GM19468 (cell line): Measurements from ENCODE around the gene DGKH.

ENCODE experiments used
- ATAC-seq: cut with Tn5 transposase; IDR thresholded peaks from one replicate; pipeline ENCODE4 v1.9.1; 2021; ENCODE audit warnings: mild to moderate bottlenecking, moderate library complexity, moderate number of reproducible peaks; ENCODE audit not compliant: unreplicated experiment; ENCODE audit errors: extremely low read depth

Gene DGKH

DNA sequence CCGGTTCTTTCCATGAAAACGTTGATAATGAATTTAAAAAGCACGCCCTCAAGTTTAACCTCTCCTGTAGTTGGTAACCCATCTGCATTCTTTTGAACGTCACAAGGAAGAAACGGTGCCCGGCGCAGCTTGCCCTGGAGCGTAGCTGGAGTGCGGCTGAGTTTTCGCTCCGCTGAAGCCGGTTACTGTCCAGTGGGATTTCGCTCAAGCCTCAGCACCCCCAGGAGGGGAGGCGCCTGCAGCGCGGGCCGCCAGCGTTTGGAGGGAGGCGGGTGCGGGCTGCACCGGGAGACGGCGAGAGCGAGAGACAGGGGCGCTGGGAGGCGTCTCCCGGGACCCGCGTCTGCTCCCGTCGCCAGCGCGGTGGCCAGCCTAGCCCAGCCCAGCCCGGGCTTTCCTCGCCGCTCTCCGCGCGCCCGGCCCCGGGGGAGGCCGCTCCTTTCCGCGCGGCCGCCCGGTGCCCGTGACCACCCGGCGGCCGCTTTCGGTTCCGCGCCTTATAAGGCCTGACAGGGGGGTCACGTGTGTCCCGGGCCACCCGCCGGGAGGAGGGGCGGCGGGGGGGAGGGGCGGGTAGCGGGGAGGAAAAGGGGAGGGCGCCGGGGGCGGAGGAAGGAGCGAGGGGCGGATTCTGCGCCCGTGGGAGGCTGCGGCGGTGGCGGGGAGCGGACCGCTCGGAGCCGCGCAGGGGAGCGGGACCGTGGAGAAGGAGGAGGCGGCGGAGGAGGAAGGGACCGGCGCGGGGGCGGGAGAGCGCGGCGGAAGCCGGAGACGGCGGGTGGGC, 8.3 kb upstream of the DGKH start:
- ATAC-seq, result peak; percentile 24

DNA sequence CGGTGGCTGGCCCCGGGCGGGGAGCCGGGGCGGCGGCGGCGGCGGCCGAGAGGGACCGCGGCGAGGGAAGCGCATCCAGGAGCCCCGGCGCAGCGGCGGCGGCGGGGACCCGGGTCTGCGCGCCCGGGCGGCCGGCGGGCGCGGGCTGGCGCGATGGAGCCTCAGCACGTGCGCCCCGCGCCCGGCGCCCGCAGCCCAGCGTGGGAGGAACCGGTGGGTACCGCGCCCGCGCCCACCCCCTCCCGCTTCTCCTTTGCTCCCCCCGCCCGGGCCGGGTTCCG, 7.8 kb upstream of the DGKH start:
- ATAC-seq, result no peak

DNA sequence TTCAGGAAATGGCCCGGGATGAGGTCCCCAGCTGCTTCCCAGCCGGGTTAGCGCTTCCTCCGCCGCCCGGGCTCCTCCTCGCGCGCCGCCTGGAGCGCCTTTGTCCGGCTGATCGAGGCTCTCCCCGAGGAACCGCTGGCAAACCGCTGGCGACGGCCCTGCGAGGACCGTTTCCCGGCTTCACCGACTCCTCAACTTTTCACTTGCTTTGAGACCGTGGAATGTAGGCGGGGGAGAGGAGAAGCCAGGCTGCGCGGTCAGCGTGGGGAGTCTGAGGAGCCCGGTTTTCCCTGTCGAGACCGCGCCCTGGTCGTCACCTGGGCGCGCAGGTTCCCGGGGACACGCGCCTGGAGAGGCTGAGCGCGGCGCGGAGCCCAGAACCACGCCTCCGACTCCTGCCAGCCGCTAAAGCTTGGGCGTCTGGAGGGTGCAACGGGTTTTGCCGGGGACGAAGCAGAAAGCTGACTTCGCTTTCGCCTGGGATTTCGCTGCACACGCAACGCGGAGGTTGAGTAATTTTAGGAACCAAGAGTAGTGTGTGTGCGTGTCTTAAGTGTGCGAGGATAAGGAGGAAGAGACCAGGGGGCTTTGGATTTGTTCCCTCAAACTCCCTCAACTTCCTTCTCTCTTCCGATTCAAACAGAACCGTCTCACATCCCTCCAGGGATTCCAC, 7.3 kb upstream of the DGKH start:
- no peak for ATAC-seq

DNA sequence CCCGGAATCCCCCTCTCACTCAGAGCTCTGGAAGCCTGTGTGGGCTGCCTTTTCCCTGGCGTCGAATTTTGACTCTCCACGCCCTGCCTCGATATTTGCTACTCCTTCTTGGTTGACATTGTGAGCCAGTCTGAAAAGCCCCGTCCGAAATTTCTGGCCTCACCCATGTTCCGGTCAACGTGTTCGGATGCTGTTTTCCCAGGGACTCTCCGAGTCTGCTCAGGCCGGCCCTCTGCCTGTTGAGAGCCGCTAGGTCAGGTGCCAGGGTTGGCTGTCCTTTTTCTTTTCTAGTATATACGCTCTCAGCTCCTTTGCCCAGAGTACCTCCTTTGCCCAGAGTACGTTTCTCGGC, 6.8 kb upstream of the DGKH start:
- no peak for ATAC-seq

DNA sequence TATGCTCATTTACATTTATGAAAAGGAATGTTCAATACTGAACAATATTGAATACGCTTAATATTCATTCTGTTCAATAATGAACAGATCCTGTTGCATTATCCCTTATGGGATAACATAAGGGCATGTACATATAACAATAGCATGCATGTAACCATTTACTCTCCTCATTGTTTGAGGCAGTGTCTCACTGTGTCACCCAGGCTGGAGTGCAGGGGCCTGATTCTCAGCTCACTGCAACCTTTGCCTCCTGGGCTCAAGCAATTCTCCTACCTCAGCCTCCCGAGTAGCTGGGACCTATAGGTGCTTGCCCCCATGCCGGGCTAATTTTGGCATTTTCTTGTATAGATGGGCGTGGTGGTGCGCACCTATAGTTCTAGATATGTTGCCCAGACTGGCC, 4.8 kb upstream of the DGKH start:
- no peak for ATAC-seq

DNA sequence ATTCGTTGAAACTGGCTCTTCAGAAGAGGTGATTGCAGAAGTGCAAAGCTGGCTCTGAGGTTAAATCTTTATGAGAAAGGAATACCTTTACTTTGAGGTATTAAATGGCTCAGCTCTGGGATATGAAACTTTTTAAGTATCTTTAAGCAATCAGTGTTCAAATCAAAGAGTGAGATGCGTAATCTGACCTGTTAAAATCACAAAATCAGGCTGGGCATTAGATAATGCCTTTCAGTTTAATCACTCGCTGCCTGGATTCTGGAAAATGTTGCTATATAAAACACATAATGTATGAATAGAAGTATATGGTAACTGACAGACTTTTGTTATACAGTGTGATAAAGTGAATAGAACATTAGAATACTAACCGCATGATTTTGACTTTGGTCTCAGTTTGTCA, 2.0 kb upstream of the DGKH start:
- no peak for ATAC-seq

DNA sequence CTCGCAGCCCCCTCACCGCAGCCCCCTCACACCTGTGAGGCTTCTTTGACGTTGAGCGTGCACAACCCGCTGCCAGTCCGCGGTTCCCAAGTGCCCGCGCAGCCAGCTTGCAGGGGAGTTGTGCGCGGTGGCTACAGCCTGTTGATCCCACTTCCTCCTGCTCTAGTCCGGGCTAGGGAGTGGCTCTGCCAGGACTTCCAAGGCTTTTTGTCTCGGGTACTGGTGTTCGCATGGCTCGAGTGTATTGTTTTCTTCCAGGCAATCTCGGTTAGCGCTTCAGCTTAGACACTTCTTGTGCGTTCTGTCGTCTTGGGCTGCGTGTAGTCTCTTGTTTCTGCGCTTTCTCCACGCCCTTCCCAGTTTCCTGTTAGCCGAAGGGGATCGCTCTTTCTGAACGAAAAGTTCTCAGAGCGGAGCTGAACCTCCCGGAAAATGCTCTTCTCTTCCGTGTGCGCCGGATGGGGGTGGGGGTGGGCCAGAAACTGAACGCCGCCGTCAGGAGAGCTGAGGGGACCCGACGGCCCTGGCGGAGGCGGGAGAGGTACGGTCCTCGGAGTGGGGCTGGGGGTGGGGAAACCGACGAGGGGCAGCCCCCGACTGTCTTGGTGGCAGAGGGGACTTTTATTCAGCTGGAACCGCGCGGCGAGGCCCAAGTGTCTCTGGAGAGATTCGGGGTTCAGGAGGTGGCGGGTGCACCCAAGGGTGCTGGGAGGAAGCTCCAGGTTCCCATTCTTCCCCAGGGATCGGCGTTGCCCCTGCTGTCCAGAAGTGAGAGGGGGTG, 697 bp upstream of the DGKH start:
- no peak for ATAC-seq

DNA sequence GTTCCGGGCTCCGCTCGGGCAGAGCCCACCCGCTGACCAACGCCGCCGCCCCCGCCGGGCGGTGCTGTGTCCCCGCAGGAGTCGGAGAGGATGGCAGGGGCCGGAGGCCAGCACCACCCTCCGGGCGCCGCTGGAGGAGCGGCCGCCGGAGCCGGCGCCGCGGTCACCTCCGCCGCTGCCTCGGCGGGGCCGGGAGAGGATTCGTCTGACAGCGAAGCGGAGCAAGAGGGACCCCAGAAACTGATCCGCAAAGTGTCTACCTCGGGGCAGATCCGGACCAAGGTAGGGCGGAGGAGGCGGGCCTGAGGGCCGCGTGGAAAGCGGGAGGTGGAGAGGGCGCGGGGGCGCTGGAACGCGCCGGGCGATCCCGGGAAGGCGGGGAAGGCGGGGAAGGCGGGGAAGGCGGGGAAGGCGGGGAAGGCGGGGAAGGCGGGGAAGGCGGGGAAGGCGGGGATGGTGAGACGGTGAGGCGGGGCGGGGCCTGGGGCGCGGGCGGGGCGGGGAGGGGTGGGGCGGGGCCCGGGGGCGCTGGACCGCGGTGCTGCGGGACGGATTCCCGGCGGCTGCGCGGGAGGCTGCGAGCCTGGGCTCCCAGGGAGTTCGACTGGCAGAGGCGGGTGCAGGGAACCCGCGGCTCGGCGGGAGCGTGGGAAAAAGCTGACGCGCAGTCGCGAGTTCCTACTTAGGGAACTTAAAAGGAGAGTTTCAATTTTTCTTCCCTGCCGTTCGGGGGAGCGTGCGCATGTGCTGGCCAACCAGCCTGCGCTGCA, 421 bp downstream of the DGKH start:
- ATAC-seq, result peak; percentile 35

DNA sequence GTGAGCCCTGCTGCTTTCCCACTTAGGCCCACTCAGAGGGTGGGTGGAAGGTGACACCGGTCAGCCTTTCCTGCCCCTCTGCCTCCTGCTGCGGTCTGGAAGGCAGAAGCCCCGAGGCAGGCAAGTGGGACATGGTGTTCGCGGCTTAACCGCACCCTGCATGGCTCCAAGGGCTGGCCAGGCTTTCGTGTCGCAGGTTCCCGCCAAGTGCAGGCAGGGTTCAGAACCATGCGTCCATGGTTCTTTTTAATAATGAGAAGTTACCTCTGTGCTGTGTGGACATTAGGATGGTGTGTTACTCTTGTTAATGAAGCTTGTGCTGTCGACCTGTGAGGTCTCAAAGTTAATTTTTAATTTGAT, 986 bp downstream of the DGKH start:
- ATAC-seq, result no peak

DNA sequence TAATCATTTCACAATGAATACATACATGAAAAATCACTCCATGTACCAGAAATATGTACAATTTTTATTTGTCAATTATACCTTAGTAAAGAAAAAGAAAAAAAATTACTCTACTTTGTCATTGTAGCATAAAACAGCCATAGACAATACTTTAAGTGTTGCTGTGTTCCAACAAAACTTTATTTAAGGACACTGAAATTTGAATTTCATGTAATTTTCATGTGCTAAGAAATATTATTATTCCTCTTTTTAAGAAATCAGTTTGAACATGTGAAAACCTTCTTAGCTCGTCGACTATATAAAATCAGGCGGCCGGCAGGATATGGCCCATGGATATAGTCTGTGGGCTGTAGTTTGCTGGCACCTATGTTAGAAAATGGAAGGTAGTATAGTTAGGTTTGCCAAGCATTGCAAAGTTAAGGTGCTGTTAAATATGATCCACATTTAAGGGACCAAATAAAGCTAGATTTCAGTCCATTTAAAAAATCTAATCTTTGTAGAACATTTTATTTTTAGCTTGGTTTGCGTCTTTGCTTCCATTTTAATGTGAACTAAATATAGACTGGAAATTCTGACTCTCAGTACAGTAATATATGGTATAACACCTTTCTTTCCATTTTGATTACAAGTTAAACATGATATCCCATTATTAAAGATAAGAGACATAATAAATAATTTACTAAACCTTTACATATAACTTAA, 6.5 kb downstream of the DGKH start:
- no peak for ATAC-seq

DNA sequence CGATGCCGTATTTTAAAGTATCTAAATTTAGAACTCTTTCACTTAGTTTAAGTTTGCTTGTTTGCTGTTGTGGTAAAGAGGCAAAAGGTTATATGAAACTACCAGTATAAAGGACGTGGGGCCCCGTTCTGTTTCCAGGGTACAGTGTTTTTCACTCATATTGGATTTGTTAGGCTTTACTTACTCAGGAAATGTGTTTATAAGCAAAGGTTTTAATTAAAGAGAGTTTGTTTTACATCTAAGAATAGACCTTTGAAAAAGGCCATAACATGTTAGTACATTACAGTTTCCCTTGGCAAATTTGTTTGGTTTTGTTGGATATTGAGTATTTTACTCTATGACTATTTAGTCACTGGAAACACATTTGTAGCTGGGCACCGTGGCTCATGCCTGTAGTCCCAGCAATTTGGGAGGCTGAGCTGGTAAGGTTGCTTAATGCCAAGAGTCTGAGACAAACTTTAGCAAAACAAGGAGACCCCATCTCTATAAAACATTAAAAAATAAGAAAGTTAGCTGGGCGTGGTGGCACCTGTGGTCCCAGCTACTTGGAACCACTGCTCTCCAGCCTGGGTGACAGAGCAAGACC, 7.1 kb downstream of the DGKH start:
- no peak for ATAC-seq

DNA sequence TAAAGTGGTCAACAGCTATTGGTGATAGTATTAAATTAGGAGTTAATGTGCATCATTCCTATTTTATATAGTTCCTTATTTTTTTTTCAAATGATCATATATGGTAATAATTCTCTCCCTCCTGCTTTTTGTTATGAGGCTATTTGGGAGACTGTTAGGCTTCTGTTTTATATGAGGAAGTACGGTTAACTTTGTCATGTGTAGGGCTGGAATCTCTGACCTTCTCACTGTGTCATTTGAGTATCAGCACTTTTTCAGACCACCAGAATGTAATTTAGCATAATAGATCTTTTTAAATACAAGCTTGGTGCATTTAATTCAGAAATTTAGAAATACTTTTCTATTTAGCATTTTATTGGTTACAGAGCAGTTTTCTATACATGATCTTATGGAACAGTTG, 7.7 kb downstream of the DGKH start:
- ATAC-seq, result no peak

DNA sequence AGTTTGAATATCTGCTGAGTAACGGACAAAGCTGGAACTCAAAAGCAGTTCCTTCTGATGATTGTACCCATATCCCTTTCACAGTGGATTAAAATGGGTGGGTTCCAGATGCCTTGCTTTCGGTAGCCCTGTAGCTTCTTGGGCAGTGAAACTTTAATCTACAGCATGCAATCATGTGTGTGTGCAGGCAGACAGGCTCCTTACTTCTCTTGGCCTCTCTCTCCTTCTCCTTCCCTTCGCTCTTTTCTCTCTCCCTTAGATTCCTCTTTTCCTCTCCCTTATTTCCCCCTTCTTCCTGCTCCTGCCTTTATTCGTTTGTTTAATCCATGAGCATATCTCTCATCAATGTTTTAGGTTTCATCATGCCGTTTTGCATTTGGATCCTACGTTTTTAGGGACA, 8.1 kb downstream of the DGKH start:
- ATAC-seq, result no peak

DNA sequence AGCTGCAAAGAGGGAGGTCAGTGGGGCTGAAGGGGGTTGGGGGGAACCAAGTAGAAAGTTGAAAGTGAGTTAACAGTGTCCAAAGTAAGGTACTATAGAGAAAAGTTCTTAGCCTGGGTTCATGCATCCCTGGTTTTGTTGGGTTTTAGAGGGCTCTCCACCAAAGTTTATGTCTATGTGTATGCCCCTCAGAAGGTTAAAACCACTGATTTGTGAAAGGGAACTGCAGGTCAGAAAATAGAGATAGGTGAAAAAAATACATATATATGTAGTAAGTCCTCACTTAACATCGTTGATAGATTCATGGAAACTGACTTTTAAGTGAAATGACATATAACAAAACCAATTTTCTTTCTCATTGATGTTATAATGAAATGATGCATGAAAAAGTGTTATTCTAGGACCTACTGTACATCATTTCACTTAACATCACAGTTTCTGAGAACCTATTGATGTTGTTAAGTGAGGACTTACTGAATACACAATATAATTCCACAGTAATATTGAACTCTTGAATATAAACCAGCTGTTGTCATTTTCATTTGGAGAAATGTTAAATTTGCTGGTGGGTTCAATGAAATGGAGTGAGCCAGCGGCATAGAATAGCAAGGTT, 9.6 kb downstream of the DGKH start:
- ATAC-seq, result no peak

DNA sequence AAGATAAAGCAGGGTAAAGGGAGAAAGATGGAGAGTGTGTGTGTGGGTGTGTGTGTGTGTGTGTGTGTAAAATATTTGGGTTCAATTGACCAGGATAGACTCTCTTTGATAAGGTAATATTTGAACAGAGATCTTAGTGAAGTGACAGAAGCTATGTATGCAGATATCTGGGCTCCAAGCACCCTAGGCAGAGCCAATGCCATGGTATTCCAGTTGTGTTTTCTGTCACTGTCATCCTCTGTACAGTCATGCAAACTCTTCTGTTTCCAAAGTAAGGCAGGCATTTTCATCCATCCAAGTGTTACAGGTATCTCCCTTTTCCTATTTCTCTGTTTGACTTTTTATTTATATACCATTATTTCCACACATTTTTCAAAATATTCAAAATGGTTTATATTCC, 13.5 kb downstream of the DGKH start:
- no peak for ATAC-seq

DNA sequence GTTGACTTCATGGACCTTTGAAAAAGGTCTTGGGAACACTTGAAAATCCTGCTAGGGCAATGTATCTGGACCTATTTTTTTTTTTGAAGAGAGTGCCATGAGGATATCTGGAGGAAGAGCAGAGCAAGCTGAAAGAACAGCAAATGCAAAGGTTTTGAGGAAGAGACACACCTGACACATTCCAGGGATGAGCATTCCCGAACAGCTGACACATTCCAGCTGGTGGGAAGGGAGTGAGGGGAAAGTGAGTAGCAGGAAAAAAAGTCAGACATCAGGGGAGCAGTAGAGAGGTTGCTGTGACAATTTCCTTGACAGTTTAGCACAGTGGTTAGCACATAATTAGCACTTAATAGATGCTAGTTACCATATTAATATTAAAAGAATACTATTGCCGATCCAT, 14.7 kb downstream of the DGKH start:
- no peak for ATAC-seq

DNA sequence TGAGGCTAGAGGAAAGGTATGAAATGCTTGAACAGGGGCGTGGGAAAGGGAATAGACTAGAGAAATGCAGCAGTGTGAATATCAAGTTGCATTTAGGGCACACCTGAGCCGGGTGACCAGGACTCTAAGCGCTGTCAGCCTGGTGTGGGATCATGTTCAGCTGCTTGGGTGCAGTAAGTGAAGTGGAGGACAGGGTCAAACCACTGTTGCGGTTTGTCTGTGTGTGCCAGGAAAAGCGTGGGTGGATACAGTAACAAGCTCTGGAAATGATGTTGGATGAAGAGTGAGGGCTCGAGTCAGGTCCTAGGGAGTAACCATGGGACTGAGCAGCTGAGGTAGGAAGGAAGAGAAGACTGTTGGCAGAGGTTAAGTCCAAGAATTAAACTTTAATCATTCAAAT, 15.8 kb downstream of the DGKH start:
- ATAC-seq, result no peak

DNA sequence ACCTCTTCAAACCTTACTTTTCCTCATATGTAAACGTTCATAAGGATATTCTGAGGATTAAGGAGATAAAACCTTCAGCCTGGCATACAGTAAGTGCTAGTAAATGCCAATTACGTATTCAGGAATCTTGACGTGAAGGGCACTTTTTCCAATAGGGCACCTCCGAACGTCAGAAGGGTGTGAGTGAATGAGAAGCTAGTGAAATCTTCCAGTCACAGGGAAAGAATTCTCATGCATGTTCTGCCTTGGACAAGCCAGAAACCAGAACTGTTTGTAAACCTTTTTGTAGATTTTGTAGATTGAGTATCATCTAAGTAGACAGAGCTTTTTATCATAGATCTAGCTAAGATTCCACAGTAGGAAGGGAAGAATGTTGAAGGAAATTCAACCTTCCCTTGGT, 16.5 kb downstream of the DGKH start:
- ATAC-seq, result no peak

DNA sequence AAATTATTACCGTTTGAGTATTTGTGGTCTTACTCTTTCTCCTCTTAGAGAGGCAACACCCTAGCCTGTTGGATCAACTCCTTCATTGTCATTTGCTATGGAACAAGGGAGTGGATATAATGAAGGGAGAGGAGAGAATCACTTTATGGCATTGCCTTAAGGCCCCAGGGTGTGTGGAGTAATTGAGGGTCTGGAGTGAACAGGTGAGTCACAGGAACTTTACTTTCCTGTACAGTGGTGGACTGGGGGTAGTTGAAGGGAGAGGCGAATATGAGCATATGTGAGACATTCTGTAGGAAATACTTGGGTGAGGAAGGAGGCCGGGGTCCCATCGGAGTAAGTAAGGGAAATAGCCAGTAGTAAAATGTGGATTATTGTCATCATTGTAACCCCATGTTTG, 17.0 kb downstream of the DGKH start:
- ATAC-seq, result no peak

DNA sequence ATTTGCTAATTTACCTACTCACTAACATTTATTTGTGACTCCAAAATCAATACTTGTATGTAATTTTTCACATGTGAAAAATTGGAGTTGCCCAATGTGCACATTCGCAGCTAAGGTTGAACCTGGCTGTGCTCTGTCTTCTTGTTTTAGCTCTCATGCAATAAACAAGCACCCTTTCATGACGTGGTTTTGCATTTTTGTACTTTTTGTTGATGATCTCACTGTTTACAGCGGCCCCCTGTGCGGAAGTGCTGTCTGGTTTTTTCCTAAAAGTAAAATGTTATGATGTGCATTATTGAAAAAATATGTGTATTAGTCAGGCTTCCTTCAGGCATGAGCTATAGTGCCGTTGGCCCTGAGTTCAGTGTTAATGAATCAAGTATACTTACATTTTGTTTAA, 18.1 kb downstream of the DGKH start:
- ATAC-seq, result no peak
